ENCODE results near the gene PACSIN1. TPM values are rescaled to one million over a fixed set of nuclear protein-coding genes. Genes with fewer than 3 reads are reported as not detected.

Gene PACSIN1
- total and polyA plus RNA-seq, 4 donors, result 0.03 to 0.17 (median 0.15) TPM

GRCh38 chr6:34460796-34461507 lies 4.9 kb upstream of the PACSIN1 start:
- TF ChIP-seq SP1 (IDR thresholded peaks at IDR 0.05), result no peak
- TF ChIP-seq, protein P1, sequence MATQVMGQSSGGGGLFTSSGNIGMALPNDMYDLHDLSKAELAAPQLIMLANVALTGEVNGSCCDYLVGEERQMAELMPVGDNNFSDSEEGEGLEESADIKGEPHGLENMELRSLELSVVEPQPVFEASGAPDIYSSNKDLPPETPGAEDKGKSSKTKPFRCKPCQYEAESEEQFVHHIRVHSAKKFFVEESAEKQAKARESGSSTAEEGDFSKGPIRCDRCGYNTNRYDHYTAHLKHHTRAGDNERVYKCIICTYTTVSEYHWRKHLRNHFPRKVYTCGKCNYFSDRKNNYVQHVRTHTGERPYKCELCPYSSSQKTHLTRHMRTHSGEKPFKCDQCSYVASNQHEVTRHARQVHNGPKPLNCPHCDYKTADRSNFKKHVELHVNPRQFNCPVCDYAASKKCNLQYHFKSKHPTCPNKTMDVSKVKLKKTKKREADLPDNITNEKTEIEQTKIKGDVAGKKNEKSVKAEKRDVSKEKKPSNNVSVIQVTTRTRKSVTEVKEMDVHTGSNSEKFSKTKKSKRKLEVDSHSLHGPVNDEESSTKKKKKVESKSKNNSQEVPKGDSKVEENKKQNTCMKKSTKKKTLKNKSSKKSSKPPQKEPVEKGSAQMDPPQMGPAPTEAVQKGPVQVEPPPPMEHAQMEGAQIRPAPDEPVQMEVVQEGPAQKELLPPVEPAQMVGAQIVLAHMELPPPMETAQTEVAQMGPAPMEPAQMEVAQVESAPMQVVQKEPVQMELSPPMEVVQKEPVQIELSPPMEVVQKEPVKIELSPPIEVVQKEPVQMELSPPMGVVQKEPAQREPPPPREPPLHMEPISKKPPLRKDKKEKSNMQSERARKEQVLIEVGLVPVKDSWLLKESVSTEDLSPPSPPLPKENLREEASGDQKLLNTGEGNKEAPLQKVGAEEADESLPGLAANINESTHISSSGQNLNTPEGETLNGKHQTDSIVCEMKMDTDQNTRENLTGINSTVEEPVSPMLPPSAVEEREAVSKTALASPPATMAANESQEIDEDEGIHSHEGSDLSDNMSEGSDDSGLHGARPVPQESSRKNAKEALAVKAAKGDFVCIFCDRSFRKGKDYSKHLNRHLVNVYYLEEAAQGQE (IDR thresholded peaks at IDR 0.05), result no peak
- Histone ChIP-seq H3K9me3 (ENCODE audit: control insufficient read depth in 4 of 4, low read length in 3 of 4) (no peaks in the 10 kb centered on the region), H3K4me3 (ENCODE audit: low read depth in 1 of 3, low read length in 3 of 3) (no peak overlapping the region), H3K27me3 (ENCODE audit: control insufficient read depth in 4 of 4, insufficient read depth in 4 of 4, low read length in 3 of 4) (peaks cover 0 to 4% (median 2%) of the 10 kb centered on the region in 4 donors), H3K36me3 (ENCODE audit: control insufficient read depth in 4 of 4, insufficient read depth in 3 of 4, low read depth in 1 of 4, low read length in 3 of 4) (no peaks in the 10 kb centered on the region), H3K4me1 (ENCODE audit: control insufficient read depth in 4 of 4, insufficient read depth in 4 of 4, low read length in 3 of 4) (peaks cover 0 to 15% (median 7%) of the 10 kb centered on the region in 4 donors), H3K9ac (ENCODE audit: low read depth in 1 of 2, low read length in 2 of 2) (no peak overlapping the region), H3K27ac (ENCODE audit: low read depth in 1 of 2, low read length in 2 of 2) (no peak overlapping the region)
- no peak for DNase-seq (ENCODE audit: low spot score)
- WGBS, result 90% methylated on average over 5 of the region's 5 CpGs

GRCh38 chr6:34462010-34462409 lies 3.9 kb upstream of the PACSIN1 start:
- Histone ChIP-seq H3K9ac (ENCODE audit: low read depth in 1 of 2, low read length in 2 of 2) (no peak overlapping the region), H3K27ac (ENCODE audit: low read depth in 1 of 2, low read length in 2 of 2) (no peak overlapping the region), H3K36me3 (ENCODE audit: control insufficient read depth in 4 of 4, insufficient read depth in 3 of 4, low read depth in 1 of 4, low read length in 3 of 4) (no peaks in the 10 kb centered on the region), H3K9me3 (ENCODE audit: control insufficient read depth in 4 of 4, low read length in 3 of 4) (no peaks in the 10 kb centered on the region), H3K27me3 (ENCODE audit: control insufficient read depth in 4 of 4, insufficient read depth in 4 of 4, low read length in 3 of 4) (peaks cover 0 to 4% (median 2%) of the 10 kb centered on the region in 4 donors), H3K4me1 (ENCODE audit: control insufficient read depth in 4 of 4, insufficient read depth in 4 of 4, low read length in 3 of 4) (peaks cover 0 to 15% (median 8%) of the 10 kb centered on the region in 4 donors), H3K4me3 (ENCODE audit: low read depth in 1 of 3, low read length in 3 of 3) (no peak overlapping the region)
- TF ChIP-seq RAD21 (IDR thresholded peaks at IDR 0.05), result no peak
- TF ChIP-seq, protein P2, sequence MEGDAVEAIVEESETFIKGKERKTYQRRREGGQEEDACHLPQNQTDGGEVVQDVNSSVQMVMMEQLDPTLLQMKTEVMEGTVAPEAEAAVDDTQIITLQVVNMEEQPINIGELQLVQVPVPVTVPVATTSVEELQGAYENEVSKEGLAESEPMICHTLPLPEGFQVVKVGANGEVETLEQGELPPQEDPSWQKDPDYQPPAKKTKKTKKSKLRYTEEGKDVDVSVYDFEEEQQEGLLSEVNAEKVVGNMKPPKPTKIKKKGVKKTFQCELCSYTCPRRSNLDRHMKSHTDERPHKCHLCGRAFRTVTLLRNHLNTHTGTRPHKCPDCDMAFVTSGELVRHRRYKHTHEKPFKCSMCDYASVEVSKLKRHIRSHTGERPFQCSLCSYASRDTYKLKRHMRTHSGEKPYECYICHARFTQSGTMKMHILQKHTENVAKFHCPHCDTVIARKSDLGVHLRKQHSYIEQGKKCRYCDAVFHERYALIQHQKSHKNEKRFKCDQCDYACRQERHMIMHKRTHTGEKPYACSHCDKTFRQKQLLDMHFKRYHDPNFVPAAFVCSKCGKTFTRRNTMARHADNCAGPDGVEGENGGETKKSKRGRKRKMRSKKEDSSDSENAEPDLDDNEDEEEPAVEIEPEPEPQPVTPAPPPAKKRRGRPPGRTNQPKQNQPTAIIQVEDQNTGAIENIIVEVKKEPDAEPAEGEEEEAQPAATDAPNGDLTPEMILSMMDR (IDR thresholded peaks at IDR 0.05; ENCODE audit: low read depth, low read length, missing input control), result no peak
- WGBS, result 71% methylated on average over 6 of the region's 6 CpGs
- no peak for DNase-seq (ENCODE audit: low spot score)

- Histone ChIP-seq H3K4me3 (ENCODE audit: low read depth in 1 of 3, low read length in 3 of 3) (no peak overlapping the region), H3K9me3 (ENCODE audit: control insufficient read depth in 4 of 4, low read length in 3 of 4) (no peaks in the 10 kb centered on the region), H3K27ac (ENCODE audit: low read depth in 1 of 2, low read length in 2 of 2) (no peak overlapping the region), H3K27me3 (ENCODE audit: control insufficient read depth in 4 of 4, insufficient read depth in 4 of 4, low read length in 3 of 4) (peaks cover 0 to 4% (median 2%) of the 10 kb centered on the region in 4 donors), H3K9ac (ENCODE audit: low read depth in 1 of 2, low read length in 2 of 2) (no peak overlapping the region), H3K4me1 (ENCODE audit: control insufficient read depth in 4 of 4, insufficient read depth in 4 of 4, low read length in 3 of 4) (peaks cover 0 to 15% (median 8%) of the 10 kb centered on the region in 4 donors), H3K36me3 (ENCODE audit: control insufficient read depth in 4 of 4, insufficient read depth in 3 of 4, low read depth in 1 of 4, low read length in 3 of 4) (no peaks in the 10 kb centered on the region)
- no peak for TF ChIP-seq NR2F2 (IDR thresholded peaks at IDR 0.05)
- no peak for TF ChIP-seq MAX (IDR thresholded peaks at IDR 0.05)
- peak; percentile 50 to 63 for TF ChIP-seq HNF4A (conservative IDR thresholded peaks at IDR 0.05)
- TF ChIP-seq YY1 (IDR thresholded peaks at IDR 0.05), result peak; percentile 19
- no peak for TF ChIP-seq TAF1 (conservative IDR thresholded peaks at IDR 0.05)
- TF ChIP-seq, protein P1 (IDR thresholded peaks at IDR 0.05), result no peak
- TF ChIP-seq GABPA (IDR thresholded peaks at IDR 0.05 in 1 of 2, conservative IDR thresholded peaks at IDR 0.05 in 1 of 2), result no peak
- TF ChIP-seq RAD21 (IDR thresholded peaks at IDR 0.05), result peak in 1 of 2 donors; percentile 40
- peak; percentile 58 to 61 for TF ChIP-seq RXRA (IDR thresholded peaks at IDR 0.05)
- peak; percentile 50 for DNase-seq (ENCODE audit: low spot score)
- 23% methylated on average over 6 of the region's 6 CpGs for WGBS
Observed at GRCh38 chr6:34462551-34462971, 3.3 kb upstream of the PACSIN1 start.
